Sigmoid colon (tissue), 4 donors: ENCODE data around the gene DRD5.

ENCODE experiments used
- EP300 ChIP-seq, 4 donors: sonication (generic); formaldehyde crosslinking; IDR thresholded peaks; one replicate each; pipeline ENCODE4 v1.6.1; 2017; ENCODE audit warnings: antibody characterized with exemption in 4 of 4
- POLR2A ChIP-seq, 2 donors: fragments of 450-650 bp; IDR thresholded peaks; one replicate each; pipeline ENCODE4 v1.6.1; 2016; ENCODE audit warnings: antibody characterized with exemption in 2 of 2, mild to moderate bottlenecking in 2 of 2, moderate library complexity in 2 of 2
- TF ChIP-seq, protein P1 (sequence below), 4 experiments: fragments of 450-650 bp in 3 of 4; fragments of 200-600 bp in 1 of 4; IDR thresholded peaks; one replicate each; pipeline ENCODE4 v1.5.1; 2016 to 2019; ENCODE audit warnings: antibody characterized with exemption in 4 of 4, mild to moderate bottlenecking in 3 of 4, moderate library complexity in 2 of 4

DNA sequence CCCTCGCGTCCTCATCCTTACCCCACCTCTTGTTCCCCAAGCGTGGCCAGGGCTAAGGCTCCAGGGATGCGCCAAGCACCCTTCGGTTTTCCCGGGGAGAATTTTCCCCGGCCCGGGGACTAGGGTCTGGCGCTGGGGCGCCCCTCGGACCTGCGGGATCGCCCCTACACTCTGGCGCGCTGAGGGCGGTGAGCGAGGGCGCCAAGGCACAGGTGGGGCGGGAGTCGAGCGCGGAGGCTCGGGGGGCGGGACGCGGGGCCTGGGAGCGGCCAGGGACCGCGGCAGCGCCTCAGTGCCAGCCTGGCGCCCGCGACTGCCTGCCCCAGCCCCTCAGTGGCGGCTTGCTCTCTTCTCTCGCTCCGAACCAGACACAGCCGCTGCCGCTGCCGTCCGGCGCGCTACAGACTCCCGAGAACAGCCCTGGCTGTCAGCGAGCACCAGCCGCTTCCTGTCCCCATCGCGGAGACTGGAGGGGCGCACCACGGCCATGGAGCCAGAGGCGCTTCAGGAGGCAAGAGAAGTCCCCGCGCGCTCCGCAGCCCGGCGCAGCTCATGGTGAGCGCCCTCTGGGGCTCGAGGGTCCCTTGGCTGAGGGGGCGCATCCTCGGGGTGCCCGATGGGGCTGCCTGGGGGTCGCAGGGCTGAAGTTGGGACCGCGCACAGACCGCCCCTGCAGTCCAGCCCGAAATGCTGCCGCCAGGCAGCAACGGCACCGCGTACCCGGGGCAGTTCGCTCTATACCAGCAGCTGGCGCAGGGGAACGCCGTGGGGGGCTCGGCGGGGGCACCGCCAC, at the start of gene DRD5:
- TF ChIP-seq, protein P1, sequence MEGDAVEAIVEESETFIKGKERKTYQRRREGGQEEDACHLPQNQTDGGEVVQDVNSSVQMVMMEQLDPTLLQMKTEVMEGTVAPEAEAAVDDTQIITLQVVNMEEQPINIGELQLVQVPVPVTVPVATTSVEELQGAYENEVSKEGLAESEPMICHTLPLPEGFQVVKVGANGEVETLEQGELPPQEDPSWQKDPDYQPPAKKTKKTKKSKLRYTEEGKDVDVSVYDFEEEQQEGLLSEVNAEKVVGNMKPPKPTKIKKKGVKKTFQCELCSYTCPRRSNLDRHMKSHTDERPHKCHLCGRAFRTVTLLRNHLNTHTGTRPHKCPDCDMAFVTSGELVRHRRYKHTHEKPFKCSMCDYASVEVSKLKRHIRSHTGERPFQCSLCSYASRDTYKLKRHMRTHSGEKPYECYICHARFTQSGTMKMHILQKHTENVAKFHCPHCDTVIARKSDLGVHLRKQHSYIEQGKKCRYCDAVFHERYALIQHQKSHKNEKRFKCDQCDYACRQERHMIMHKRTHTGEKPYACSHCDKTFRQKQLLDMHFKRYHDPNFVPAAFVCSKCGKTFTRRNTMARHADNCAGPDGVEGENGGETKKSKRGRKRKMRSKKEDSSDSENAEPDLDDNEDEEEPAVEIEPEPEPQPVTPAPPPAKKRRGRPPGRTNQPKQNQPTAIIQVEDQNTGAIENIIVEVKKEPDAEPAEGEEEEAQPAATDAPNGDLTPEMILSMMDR (IDR thresholded peaks at IDR 0.05) = no peak
- TF ChIP-seq POLR2A (IDR thresholded peaks at IDR 0.05) = no peak
- no peak for TF ChIP-seq EP300 (IDR thresholded peaks at IDR 0.05)
